H1 (cell line): ENCODE data around the gene CYGB. TPM values are rescaled to one million over a fixed set of nuclear protein-coding genes. Genes with fewer than 3 reads are reported as not detected.
"Not testable (repeated sequence)": the region's sequence is repeated elsewhere in the genome, so short reads cannot be mapped to it uniquely, and the experiment has no call there.

Experiments used
- CTCF ChIA-PET: fragments of 300-600 bp; sonication (Branson Sonifier 250); formaldehyde crosslinking; loops from one replicate; lab custom pipeline; 2021; ENCODE audit not compliant: partially characterized antibody; lab: Charles Lee
- POLR2A ChIA-PET: fragments of 300-600 bp; sonication (Branson Sonifier 250); formaldehyde crosslinking; loops from one replicate; lab custom pipeline; 2021; ENCODE audit warnings: inconsistent platforms; ENCODE audit not compliant: partially characterized antibody; lab: Charles Lee
- DNase-seq, 2 experiments: peaks; one replicate each; pipeline versions ENCODE4 v3.0.0 to v3.0.0-alpha.2; 2010 to 2022; ENCODE audit warnings: low spot score in 2 of 2, low read depth in 1 of 2, mixed read lengths in 1 of 2
- FAIRE-seq: peaks from 2 replicates; lab custom pipeline; 2011; peaks lifted over from hg19 to GRCh38; lab: Jason Lieb, UNC
- H2AFZ ChIP-seq: 2 replicates; pipeline ENCODE4 v1.8.1; 2012; ENCODE audit warnings: low read length, inconsistent platforms
- H2AK5ac ChIP-seq: 2 replicates; pipeline ENCODE4 v1.6.1; 2013; ENCODE audit warnings: low read depth, low read length
- H2BK120ac ChIP-seq: replicated peaks from 2 replicates; pipeline ENCODE3; 2013; ENCODE audit warnings: low read depth, low read length, inconsistent platforms
- H2BK12ac ChIP-seq: 2 replicates; pipeline ENCODE4 v1.6.1; 2013; ENCODE audit warnings: low read depth, low read length
- H2BK15ac ChIP-seq: 2 replicates; pipeline ENCODE4 v1.6.1; 2013; ENCODE audit warnings: low read length
- H2BK20ac ChIP-seq: 2 replicates; pipeline ENCODE4 v1.6.1; 2013; ENCODE audit warnings: low read length
- H2BK5ac ChIP-seq: 2 replicates; pipeline ENCODE4 v1.6.1; 2013; ENCODE audit warnings: low read depth, low read length
- H3K14ac ChIP-seq: 2 replicates; pipeline ENCODE4 v1.6.1; 2013; ENCODE audit warnings: inconsistent platforms; ENCODE audit not compliant: insufficient read length
- H3K18ac ChIP-seq: 2 replicates; pipeline ENCODE4 v1.6.1; 2013; ENCODE audit warnings: low read length; ENCODE audit errors: extremely low read depth
- H3K23ac ChIP-seq: 2 replicates; pipeline ENCODE4 v1.6.1; 2013; ENCODE audit warnings: inconsistent platforms; ENCODE audit not compliant: insufficient read length
- H3K23me2 ChIP-seq: 2 replicates; pipeline ENCODE4 v1.6.1; 2013; ENCODE audit warnings: low read depth, low read length
- H3K27ac ChIP-seq: 2 replicates; pipeline ENCODE4 v1.6.1; 2011; ENCODE audit warnings: low read depth, low read length, inconsistent platforms
- H3K27me3 ChIP-seq, 4 experiments: replicated peaks in 1 of 4; 1 replicate in 1 of 4; 2 replicates in 3 of 4; pipeline versions ENCODE4 v1.6.1 to v1.8.1; 2011 to 2013; ENCODE audit warnings: low read length in 3 of 4, mild to moderate bottlenecking in 3 of 4, inconsistent platforms in 2 of 4, mixed read lengths in 2 of 4, moderate library complexity in 1 of 4; ENCODE audit not compliant: control insufficient read depth in 3 of 4, insufficient read depth in 3 of 4; ENCODE audit errors: extremely low read depth in 1 of 4
- H3K36me3 ChIP-seq, 4 experiments: 2 replicates each; pipeline versions ENCODE4 v1.6.1 to v1.8.1; 2011 to 2013; ENCODE audit warnings: mild to moderate bottlenecking in 4 of 4, low read length in 3 of 4, moderate library complexity in 2 of 4, control low read depth in 1 of 4, inconsistent platforms in 1 of 4; ENCODE audit not compliant: insufficient read depth in 4 of 4, control insufficient read depth in 2 of 4
- H3K4ac ChIP-seq: replicated peaks from 2 replicates; pipeline ENCODE3; 2013; ENCODE audit warnings: low read length, low read depth, mixed read lengths, inconsistent platforms; ENCODE audit not compliant: insufficient read length
- H3K4me1 ChIP-seq, 4 experiments: replicated peaks in 1 of 4; 1 replicate in 1 of 4; 2 replicates in 3 of 4; pipeline versions ENCODE4 v1.6.1 to v1.8.1; 2011 to 2013; ENCODE audit warnings: low read length in 3 of 4, inconsistent platforms in 2 of 4, mixed read lengths in 1 of 4; ENCODE audit not compliant: insufficient read depth in 4 of 4, control insufficient read depth in 3 of 4
- H3K4me2 ChIP-seq, 2 experiments: 2 replicates each; pipeline versions ENCODE4 v1.6.1 to v1.8.1; 2011 to 2013; ENCODE audit warnings: low read depth in 2 of 2, low read length in 2 of 2, control low read depth in 1 of 2, inconsistent platforms in 1 of 2, mild to moderate bottlenecking in 1 of 2; ENCODE audit not compliant: insufficient read depth in 1 of 2
- H3K4me3 ChIP-seq, 4 experiments: fragments of 200-600, 300-600 bp in 1 of 4; sonication (generic), shearing (Covaris generic), sonication (Bioruptor Twin) in 1 of 4; 2 replicates each; pipeline versions ENCODE4 v1.5.1 to v1.8.1; 2011 to 2016; ENCODE audit warnings: low read length in 4 of 4, low read depth in 3 of 4, control low read depth in 2 of 4, inconsistent platforms in 2 of 4, mild to moderate bottlenecking in 2 of 4, mixed read lengths in 1 of 4, moderate library complexity in 1 of 4; ENCODE audit not compliant: insufficient read depth in 2 of 4; ENCODE audit errors: extremely low read depth in 1 of 4
- H3K56ac ChIP-seq: replicated peaks from 2 replicates; pipeline ENCODE3; 2013; ENCODE audit warnings: low read depth, mild to moderate bottlenecking, mixed read lengths, low read length, inconsistent platforms; ENCODE audit not compliant: insufficient read length
- H3K79me1 ChIP-seq: 2 replicates; pipeline ENCODE4 v1.6.1; 2013; ENCODE audit warnings: low read depth, low read length, control low read depth
- H3K79me2 ChIP-seq, 2 experiments: 2 replicates each; pipeline versions ENCODE4 v1.6.1 to v1.8.1; 2012 to 2013; ENCODE audit warnings: low read length in 2 of 2, mild to moderate bottlenecking in 2 of 2, inconsistent platforms in 1 of 2; ENCODE audit not compliant: insufficient read depth in 2 of 2, control insufficient read depth in 1 of 2
- H3K9ac ChIP-seq, 4 experiments: replicated peaks in 1 of 4; 1 replicate in 1 of 4; 2 replicates in 3 of 4; pipeline versions ENCODE4 v1.6.1 to v1.8.1; 2011 to 2013; ENCODE audit warnings: low read depth in 3 of 4, low read length in 3 of 4, control low read depth in 2 of 4, mild to moderate bottlenecking in 2 of 4, moderate library complexity in 2 of 4, inconsistent platforms in 1 of 4; ENCODE audit errors: extremely low read depth in 1 of 4
- H3K9me3 ChIP-seq, 2 experiments: 2 replicates each; pipeline versions ENCODE4 v1.6.1 to v1.8.1; 2012 to 2013; ENCODE audit warnings: mild to moderate bottlenecking in 2 of 2, moderate library complexity in 2 of 2, control low read depth in 1 of 2, inconsistent platforms in 1 of 2, low read depth in 1 of 2, low read length in 1 of 2, mixed read lengths in 1 of 2; ENCODE audit not compliant: insufficient read depth in 2 of 2
- H4K20me1 ChIP-seq, 2 experiments: replicated peaks in 1 of 2; 2 replicates each; pipeline versions ENCODE3 to v1.8.1; 2011 to 2013; ENCODE audit warnings: inconsistent platforms in 2 of 2, low read length in 2 of 2, mild to moderate bottlenecking in 1 of 2; ENCODE audit not compliant: insufficient read depth in 2 of 2, control insufficient read depth in 1 of 2
- H4K5ac ChIP-seq: 2 replicates; pipeline ENCODE4 v1.6.1; 2013; ENCODE audit warnings: low read length, low read depth, mixed read lengths, inconsistent platforms; ENCODE audit not compliant: insufficient read length
- H4K8ac ChIP-seq: 2 replicates; pipeline ENCODE4 v1.8.0; 2013; ENCODE audit warnings: mild to moderate bottlenecking, moderate library complexity, low read length, inconsistent platforms; ENCODE audit not compliant: insufficient read depth; ENCODE audit errors: extremely low read depth
- H4K91ac ChIP-seq: replicated peaks from 2 replicates; pipeline ENCODE3; 2013; ENCODE audit warnings: low read length, mixed read lengths, inconsistent platforms; ENCODE audit not compliant: insufficient read length
- ATF2 ChIP-seq: IDR thresholded peaks from 2 replicates; pipeline ENCODE4 v1.6.1; 2012; ENCODE audit warnings: low read length, inconsistent platforms
- POLR2A ChIP-seq, 2 experiments: IDR thresholded peaks; 1 replicate in 1 of 2; 2 replicates in 1 of 2; pipeline ENCODE4 v1.6.1; 2011; ENCODE audit warnings: low read depth in 2 of 2, low read length in 2 of 2, mild to moderate bottlenecking in 2 of 2; ENCODE audit errors: control extremely low read depth in 1 of 2
- POLR2AphosphoS5 ChIP-seq: IDR thresholded peaks from 2 replicates; pipeline ENCODE4 v1.6.1; 2011; ENCODE audit warnings: low read depth, low read length
- WGBS, 2 experiments: shearing (Covaris generic) in 1 of 2; methylation state at CpG; one replicate each; pipeline versions ENCODE4 v1.1.6 to v1.1.7; 2013 to 2015; ENCODE audit warnings: low lambda C conversion rate in 2 of 2, mixed read lengths in 2 of 2, inconsistent platforms in 1 of 2, low coverage in 1 of 2, missing lambda C conversion rate in 1 of 2; ENCODE audit not compliant: insufficient replicate concordance in 2 of 2, insufficient coverage in 1 of 2, insufficient read length in 1 of 2; ENCODE audit errors: extremely low coverage in 1 of 2, missing lambda C conversion rate in 1 of 2; 5-methylcytosine and 5-hydroxymethylcytosine counted together
- polyA plus RNA-seq, 7 experiments: library from polyadenylated mRNA; depleted of rRNA in 3 of 7; stranded (reverse) in 5 of 7; unstranded in 2 of 7; fragments of >200 nt in 5 of 7; fragments of 200-250 nt in 2 of 7; gene quantifications; 1 replicate in 5 of 7; 2 replicates in 1 of 7; 4 replicates in 1 of 7; pipeline versions ENCODE4 v1.2.1 to v1.2.3, GENCODE V29; 2011 to 2013; ENCODE audit warnings: missing spikeins in 2 of 7, mixed read lengths in 2 of 7
- total RNA-seq: library from RNA; stranded (reverse); fragmentation: NEBNext Ultra II Directional; extraction: Animal tissue kit (Norgen Biotek cat#: 25700); gene quantifications from 2 replicates; pipeline ENCODE4 v1.2.1, GENCODE V29; 2021

CYGB gene
- total and polyA plus RNA-seq, 2 of the 8 experiments (the other 6 are each of a cell fraction or from before 2014, with no cell fraction given), result 2.7 to 3.7 TPM

- H3K23ac ChIP-seq, H3K27ac ChIP-seq: not testable (repeated sequence)
- CTCF ChIA-PET, result interaction anchor here (0.8 to 3.8 kb wide), 10 partner anchors 13 to 704 kb away, joined by 3 to 33 read pairs (median 4); no protein-coding TSS in a partner anchor
Measured at GRCh38 chr17:76564991-76565727, 27.6 kb upstream of the CYGB start.

More at GRCh38 chr17:76564991-76565727, 27.6 kb upstream of the CYGB start:
- not testable (repeated sequence) for H2BK12ac ChIP-seq, H3K14ac ChIP-seq, H2BK5ac ChIP-seq, H2AK5ac ChIP-seq, H2AFZ ChIP-seq, H3K9ac ChIP-seq, H3K56ac ChIP-seq, H4K91ac ChIP-seq, H3K23me2 ChIP-seq, DNase-seq, H4K5ac ChIP-seq, H2BK20ac ChIP-seq, H2BK120ac ChIP-seq, H3K4me2 ChIP-seq, H4K8ac ChIP-seq, H3K79me1 ChIP-seq
- peaks cover under 1 to 21% (median 7%) of the 10 kb centered on the region in 4 experiments for H3K4me1 ChIP-seq
- peaks cover under 1 to 27% of the 10 kb centered on the region in 2 experiments for H3K79me2 ChIP-seq
- 83% methylated on average over 6 of the region's 8 CpGs; no CpG with 5 or more reads in 1 of the 2 experiments for WGBS, 2 experiments
- H3K36me3 ChIP-seq, result peaks cover 24 to 58% (median 44%) of the 10 kb centered on the region in 4 experiments
- peaks cover 33 to 38% of the 10 kb centered on the region in 2 experiments for H4K20me1 ChIP-seq
- peak in 1 of 2 experiments; percentile 30; a peak in 1 of 3 replicates for TF ChIP-seq POLR2A (IDR thresholded peaks at IDR 0.05; ENCODE audit: control extremely low read depth in 1 of 2, low read depth in 2 of 2, low read length in 2 of 2)
- 0 out of 2 replicates have a peak, but pooled peaks have one; percentile 18 for TF ChIP-seq ATF2
- TF ChIP-seq POLR2AphosphoS5, result peak; percentile 51; the same call in 1 of the 2 replicates
- TF ChIP-seq, all 59 proteins: peak for 3; not testable (repeated sequence) for 56
- H2BK15ac ChIP-seq, H3K18ac ChIP-seq, H3K4me3 ChIP-seq, H3K27me3 ChIP-seq, FAIRE-seq, H3K9me3 ChIP-seq, H3K4ac ChIP-seq: not testable (repeated sequence)
- POLR2A ChIA-PET, result interaction anchor here (0.7 to 7.7 kb wide), 10 partner anchors 6 to 119 kb away, joined by 3 to 133 read pairs (median 7); partner anchors contain the start of gene PRCD
